Measurements from ENCODE around the gene STX7.

Gene STX7

GRCh38 chr6:132466952-132467351 lies 46.0 kb downstream of the STX7 start:
- no peak for DNase-seq

DNA sequence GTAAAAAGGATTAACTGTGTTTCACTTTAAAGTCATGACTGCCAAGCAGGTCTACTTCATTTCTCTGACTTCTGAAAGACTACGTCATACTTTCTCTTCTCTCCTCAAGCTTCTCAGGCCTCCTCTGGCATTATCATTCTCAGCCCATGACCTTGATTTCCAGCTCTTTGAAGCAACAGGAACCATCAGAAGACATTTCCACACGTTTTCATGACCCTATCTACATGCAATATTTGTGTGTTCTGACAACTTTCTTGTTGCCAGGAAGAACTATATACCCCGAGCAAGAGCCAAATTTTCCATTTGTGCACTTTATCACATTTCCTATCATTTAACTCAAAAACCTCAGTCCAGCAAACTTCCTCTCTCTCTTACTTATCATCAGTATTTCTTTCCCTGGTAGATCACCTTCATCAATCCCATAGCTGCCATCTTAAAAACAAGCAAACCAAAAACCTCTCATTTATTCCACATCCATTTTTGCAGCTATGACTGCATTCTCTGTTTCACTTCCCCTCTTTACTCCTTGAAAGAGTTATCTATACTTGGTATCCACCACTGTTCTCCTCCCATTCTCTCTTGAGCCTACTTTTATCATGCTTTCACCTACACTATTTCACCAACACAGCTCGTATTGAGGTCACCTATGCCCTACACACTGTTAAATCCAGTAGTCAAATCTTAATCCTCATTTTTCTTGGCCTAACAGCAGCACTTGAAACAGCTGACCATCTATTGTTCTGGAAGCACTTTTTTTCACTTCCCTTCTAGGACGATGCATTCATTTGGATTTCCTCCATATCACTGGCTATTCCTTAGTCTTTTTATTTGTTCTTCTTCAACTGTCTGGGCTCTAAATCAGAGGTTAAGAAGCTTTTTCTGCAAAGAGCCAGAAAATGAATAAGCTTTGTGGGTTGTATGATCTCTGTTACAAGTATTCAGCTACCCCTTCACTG lies 47.1 kb downstream of the STX7 start:
- no peak for DNase-seq

DNA sequence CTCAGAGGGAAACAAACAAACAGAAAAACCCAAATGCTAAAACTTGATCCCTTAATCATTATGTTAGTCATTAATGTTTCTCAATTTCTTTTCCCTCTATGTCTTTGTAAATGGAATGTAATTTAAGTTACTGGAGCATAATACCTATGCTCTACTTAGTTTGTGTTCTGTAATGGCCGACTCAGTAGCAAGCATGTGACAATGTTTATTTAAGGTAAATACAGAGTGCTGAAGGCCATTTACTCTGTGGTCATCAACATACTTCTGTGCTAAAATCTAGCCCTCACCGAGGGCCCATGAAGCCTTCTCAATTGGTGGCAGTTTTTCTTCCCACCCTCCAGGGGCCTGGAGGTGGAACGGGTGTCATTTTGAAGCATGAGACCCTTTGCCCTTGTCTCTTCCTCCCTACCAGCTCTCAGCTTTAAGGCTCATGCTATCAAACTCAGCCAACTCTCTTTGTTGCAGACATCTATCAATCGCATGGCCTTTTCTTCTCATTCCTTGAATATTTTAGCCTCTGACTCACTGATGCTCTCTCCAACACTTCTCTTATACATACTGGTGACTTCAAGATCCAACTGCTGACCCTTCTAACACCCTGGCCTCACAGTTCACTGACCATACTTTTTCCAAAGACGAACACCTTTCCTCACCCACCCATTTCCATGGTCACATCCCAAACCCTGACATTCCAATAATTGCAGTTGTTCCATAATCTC lies 48.2 kb downstream of the STX7 start:
- no peak for DNase-seq

DNA sequence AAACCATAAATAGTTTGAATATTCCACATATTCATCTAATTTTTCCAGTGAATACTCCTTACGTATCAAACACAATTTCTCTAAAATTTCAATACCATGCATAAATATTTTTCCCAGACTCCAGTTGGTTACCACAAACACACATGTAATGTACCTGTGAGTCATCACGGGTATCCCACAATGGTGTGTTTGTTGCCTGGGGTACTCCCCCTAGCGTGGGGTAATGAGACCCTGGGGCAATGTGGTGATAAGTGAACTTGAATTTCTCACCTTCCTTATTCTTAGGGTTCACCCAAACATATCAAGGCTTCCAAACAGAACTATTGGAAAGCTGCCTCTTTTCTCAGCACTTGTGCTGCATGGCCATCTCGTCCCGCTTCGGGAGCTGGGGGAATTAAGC lies 51.0 kb downstream of the STX7 start:
- no peak for DNase-seq

- no peak for DNase-seq
These were observed 53.3 kb downstream of the STX7 start for GRCh38 chr6:132459605-132459952.

- DNase-seq = no peak
These were observed 53.9 kb downstream of the STX7 start for GRCh38 chr6:132458887-132459604.

GRCh38 chr6:132456700-132457143 lies 56.2 kb downstream of the STX7 start:
- DNase-seq = no peak

DNA sequence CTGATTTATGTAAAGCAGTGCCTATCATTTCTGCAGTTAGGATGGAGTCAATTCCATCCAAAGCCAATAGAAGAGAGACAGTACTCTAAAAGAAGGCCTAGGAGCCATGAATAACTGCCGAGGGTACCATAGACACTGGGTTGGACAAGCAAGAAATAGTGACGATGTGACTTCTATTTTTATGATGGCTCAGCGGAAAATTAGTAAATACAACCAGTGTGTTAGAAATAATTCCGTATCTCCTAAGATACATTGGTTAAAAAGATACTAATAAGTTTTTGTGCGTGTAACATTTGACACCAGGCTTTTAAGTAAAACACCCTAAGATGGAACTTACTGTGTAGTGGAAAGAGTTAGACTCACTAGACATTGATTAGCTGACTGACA lies 66.1 kb downstream of the STX7 start:
- DNase-seq = no peak

DNA sequence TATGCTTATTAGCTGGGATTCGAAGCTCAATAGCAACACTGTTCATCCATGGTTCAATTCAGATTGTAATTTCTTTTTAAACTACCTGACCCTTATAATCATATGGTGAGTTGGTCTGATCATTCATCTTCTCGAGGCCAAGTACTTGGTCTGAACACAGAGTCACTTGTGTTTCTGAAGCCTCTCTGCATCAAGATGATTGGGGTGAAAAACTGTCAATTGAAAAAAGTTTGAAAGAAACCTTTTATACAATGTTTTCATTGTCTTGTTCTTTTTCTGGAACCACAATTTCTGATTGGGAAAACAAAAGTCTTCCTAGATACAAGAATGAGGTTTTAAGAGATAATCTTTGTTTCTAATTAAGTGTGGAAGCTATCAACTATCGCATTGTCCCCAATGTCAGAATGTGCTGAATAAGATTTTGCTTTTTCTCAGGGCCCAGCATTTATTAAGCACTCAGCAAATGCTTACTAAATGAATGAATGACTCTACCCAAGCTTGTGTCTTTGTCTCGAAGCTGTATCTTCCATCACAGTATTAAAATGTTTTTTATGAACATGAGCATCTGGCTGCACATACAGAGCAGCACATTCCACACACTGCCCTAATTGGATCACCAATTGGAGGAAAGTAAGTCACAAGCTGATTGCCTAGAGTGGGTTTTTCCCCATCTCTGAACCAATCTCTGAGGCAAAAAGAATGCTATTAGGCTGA lies 66.6 kb downstream of the STX7 start:
- DNase-seq = no peak

DNA sequence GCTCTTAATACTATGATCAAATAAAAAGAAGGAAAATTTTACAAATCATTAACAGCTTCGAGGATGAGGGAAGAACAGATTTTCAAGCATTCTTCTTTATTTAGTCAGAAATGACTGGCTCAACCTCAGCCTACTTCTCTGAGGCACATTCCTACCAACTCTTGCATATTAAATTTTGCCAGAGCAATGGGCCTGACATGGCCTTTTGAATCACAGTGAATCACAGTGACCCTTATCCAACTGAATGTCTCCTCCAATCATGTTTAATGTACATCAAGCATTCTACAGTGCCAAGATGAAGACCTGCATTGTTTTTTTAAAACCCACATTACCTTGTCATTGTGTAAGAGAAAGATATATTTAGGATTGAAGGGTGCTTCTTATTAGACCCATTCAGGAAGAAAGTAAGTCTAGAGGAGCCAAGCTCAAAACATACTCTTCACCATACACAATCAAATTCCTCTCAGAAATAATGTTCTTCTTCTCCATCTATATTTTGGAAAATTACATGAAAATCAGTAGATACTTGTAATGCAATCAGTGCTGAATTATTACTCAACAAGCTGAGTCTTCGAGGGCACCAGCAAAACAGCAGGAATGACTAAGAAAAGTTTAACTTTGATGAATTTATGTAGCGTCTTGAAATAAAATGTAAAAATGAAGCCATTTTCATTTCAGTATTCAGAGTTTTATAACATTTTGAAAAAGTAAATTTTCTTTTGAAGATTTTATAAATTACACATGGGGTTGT lies 67.5 kb downstream of the STX7 start:
- no peak for DNase-seq

DNA sequence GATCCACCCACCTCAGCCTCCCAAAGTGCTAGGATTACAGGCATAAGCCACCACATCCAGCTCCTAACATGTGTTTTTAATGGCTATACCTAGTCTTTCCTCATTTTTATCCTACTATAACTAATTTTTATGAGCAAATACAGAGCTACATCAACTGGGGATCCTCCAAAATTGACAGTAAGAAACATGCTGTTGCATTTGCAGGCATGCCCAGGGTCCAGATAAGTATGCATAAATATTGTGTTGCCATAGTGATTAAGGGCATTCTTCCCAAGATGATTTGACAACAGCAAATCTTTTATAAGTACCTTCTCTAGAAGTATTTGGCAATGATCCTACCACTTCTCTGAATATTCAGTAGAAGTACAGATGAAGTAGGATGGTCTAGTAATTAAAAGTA lies 69.7 kb downstream of the STX7 start:
- DNase-seq = no peak

- no peak for DNase-seq
These were observed 82.8 kb downstream of the STX7 start for GRCh38 chr6:132430110-132430509.

DNA sequence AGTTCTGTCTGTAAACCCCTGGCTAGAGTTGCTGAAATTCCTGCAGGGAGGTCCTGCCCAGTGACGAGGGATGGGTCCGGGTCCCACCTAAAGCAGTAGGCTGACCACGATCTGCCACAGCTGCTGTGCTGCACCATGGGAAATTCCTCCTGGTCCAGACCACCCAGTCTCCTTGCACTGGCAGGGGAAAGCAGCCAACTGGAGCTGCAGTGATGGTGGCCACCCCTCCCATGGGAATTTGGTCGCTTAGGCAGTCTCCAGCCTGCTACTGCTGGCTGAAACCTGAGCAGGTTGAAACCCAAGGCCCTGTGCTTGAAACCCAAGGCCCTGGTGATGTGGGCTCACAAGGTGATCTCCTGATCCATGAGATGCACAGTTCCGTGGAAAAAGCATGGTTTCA lies 87.7 kb downstream of the STX7 start:
- DNase-seq = no peak

DNA sequence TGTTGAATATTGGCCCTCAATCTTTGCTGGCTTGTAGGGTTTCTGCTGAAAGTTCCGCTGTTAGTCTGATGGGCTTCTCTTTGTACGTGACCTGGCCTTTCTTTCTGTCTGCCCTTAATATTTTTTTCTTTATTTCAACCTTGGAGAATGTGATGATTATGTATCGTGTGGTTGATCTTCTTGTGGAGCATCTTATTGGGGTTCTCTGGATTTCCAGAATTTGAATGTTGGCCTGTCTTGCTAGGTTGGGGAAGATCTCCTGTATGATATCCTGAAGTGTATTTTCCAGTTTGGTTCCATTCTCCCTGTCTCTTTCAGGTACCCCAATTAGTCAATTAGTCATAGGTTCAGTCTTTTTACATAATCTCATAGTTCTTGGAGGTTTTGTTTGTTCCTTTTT lies 89.1 kb downstream of the STX7 start:
- no peak for DNase-seq

GRCh38 chr6:132418235-132418965 lies 94.5 kb downstream of the STX7 start:
- DNase-seq = no peak

DNA sequence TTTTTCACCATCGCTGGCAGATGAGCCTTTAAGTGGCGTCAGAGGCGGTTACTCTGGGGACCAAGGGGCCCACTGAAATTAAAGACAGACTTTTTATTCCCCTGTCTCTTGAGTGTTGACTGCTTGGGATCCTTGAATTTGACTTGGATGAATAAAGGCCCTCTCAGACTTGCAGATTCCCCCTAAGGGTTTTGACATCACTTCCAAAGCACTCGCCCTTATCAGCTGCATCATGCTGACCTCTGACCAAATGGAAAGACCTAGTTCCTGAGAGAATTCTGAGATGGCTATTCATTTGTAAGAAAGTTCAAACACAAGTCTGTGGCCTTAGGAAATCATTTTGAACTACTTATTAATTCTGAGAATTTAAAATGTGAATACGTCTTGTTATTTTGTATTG lies 98.2 kb downstream of the STX7 start:
- no peak for DNase-seq

- no peak for DNase-seq
These were observed 98.6 kb downstream of the STX7 start for GRCh38 chr6:132414322-132414721.

GRCh38 chr6:132413499-132413802 lies 99.5 kb downstream of the STX7 start:
- no peak for DNase-seq

DNA sequence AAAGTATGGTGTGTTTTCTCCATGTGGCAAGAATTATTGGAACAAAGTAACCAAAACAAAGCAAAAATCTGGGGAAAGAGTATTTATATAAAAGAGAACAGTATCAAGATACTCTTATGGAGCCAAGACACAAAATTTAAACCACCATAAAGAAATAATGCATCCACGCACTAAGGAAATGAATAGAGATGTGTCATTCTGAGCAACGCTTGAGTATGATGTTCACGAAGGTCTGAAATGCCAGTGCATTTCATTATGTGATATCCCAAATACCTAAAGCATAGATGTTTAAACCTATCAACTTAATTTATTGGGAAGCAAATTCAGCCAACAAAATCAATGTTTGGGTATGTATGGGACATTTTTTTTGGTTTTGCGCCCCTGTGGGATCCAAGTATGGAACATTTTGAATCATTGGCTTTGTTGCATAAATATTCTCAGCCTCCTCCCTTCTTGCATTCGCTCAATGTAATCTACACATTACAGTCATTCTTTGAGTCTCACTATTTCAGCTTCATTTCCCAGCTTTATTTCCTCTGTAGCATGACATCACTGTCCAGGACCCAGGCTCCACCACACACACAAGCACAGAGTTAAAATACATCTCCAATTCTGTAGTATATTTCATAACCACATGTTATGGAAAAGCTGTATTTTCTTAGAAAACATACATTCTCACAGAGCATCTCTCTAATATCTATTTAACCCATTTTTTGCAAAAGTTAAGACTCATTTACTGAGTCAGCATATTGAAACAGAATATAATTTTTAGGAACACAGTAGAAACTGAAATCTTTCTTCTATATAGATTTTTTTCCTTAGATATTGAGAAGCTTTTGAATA lies 100.0 kb downstream of the STX7 start:
- no peak for DNase-seq

- DNase-seq = no peak
These were observed 101.6 kb downstream of the STX7 start for GRCh38 chr6:132411296-132411695.

DNA sequence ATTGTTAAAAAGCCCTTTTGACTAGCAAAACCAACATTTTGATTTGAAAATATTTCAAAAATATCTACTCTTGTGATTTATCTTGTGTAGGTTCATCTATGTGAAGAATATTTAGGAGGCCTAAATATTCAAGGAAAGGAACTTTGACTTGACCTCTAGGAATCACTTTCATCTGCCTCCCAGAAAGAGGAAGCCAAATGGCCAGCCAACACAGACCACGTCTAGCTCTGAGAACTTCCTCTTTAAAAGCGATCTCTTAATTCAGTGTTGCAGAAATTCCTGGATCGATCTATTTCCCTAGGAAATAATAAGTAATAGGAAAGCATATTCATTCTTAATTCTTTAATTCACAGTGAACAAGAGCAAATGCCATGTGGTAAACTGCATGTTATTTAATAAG lies 102.1 kb downstream of the STX7 start:
- no peak for DNase-seq
